ENCODE data around the gene UCMA.

Gene UCMA

GRCh38 chr10:13231808-13232207, 2.4 kb downstream of the UCMA start:
- DNase-seq = no peak

DNA sequence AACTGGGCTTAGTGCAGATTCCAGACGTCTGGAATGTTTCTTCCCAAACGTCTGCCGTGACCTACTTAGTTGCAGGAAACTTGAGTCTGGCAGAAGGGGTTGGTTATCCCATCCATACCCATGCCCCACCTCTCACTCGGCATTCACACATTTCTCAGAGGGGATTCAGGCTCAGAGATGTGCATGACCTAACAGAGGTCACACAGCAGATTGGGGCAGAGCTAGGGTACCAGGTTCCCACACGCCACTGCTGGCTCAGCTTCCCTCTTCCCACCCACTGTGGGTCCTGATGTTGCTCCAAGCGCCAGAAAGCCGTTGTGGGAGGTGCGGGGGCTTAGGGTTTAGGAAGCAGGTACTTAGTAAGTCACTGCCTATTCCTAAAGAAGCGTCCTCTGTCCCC, 3.0 kb downstream of the UCMA start:
- no peak for DNase-seq

GRCh38 chr10:13227031-13227430, 7.1 kb downstream of the UCMA start:
- no peak for DNase-seq

DNA sequence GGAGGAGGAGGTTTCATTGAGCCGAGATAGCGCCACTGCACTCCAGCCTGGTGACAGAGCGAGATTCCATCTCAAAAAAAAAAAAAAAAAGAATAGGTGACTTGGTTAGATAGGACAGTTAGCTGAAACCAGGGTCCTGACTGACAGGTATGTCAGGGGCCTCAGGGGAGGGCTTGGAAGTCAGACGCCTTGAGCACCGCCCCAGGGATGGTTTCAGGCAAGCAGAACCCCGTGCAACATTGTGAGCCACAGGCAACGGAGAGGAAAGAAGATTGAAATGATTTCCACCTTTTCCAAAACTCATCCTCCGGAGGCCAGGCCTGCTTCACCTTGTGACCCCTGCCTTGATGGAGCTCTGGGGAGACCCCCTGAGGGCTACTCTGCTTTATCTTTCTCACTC, 8.6 kb downstream of the UCMA start:
- no peak for DNase-seq

GRCh38 chr10:13224210-13224995, 9.8 kb downstream of the UCMA start:
- DNase-seq = no peak

GRCh38 chr10:13223241-13223640, 10.9 kb downstream of the UCMA start:
- no peak for DNase-seq

DNA sequence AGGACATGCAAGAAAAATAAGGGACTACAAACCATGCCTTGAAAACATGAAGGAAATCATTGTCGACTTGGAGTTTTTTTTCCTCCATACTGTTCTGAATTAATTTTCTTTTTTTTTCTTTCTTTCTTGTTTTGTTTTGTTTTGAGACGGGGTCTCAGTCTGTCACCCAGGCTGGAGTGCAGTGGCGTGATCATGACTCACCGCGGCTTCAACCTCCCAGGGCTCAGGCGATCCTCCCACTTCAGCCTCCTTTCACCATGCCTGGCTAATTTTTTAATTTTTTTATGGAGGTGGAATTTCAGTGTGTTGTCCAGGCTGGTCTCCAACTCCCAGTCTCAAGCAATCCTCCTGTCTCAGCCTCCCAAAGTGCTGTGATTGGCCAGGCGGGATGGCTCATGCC, 11.6 kb downstream of the UCMA start:
- DNase-seq = no peak

DNA sequence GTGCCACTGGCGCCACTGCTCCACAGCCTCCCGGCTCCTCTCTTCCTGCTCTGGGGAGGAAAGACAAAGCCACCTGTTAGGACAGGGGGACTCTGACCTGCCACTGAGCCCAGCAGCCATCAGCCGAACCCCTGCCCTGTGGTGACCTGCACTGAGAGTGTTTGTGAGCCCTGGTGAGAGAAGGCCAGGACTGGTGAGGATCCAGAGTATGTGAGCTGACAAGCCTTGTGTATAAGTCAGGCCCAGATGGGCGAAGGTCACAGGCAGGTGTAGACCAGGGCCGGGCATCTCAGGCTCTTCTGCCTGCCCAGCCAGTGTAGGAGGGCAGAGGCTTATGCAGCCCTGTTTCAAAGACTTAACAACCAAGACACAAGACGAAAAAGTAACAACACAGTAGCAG, 12.0 kb downstream of the UCMA start:
- no peak for DNase-seq

GRCh38 chr10:13221572-13221971, 12.6 kb downstream of the UCMA start:
- DNase-seq = no peak

- DNase-seq = no peak
These were observed 14.2 kb downstream of the UCMA start for GRCh38 chr10:13219685-13220670.

- no peak for DNase-seq
These were observed 15.3 kb downstream of the UCMA start for GRCh38 chr10:13218878-13219277.

GRCh38 chr10:13213163-13213562, 21.0 kb downstream of the UCMA start:
- no peak for DNase-seq

GRCh38 chr10:13206546-13207443, 27.4 kb downstream of the UCMA start:
- peak; percentile 17 for DNase-seq

GRCh38 chr10:13206091-13206490, 28.1 kb downstream of the UCMA start:
- DNase-seq = no peak

DNA sequence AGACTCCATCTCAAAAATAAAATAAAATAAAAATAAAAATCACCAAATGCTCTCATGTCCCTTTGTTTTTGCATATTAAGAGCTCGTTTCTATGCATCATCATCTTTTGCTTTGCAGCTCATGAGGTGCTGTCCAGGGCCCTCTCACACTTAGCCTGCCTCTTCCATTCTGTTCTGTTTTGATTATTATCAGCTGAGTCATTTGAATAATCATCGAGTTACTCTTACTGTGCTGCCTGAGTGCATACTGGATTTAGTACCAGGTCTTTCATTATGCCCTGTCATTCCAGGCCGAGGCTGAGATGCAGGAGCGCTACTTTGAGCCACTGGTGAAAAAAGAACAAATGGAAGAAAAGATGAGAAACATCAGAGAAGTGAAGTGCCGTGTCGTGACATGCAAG, 33.0 kb downstream of the UCMA start:
- DNase-seq = no peak

GRCh38 chr10:13195016-13195415, 39.2 kb downstream of the UCMA start:
- no peak for DNase-seq

DNA sequence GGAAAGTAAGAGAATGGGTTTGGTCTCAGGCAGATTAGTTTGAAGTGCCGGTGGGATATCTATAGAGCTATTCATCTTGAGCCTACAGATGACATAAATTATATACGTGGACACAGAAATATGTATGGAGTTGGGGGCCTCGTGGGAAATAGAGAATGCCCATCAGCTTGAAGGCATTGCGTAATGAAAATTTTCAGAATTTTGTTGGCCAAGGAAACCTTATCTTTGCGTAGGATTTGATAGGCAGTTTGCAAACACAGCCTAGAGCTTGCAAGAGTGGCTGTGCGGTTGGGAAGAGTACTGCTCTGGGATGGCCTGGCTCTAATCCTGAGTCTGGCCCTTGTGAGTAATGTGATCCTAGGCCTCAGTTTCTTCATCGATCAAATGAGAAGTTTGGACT, 40.5 kb downstream of the UCMA start:
- DNase-seq = no peak

GRCh38 chr10:13191362-13191761, 42.8 kb downstream of the UCMA start:
- DNase-seq = no peak

GRCh38 chr10:13190816-13191215, 43.4 kb downstream of the UCMA start:
- DNase-seq = no peak

DNA sequence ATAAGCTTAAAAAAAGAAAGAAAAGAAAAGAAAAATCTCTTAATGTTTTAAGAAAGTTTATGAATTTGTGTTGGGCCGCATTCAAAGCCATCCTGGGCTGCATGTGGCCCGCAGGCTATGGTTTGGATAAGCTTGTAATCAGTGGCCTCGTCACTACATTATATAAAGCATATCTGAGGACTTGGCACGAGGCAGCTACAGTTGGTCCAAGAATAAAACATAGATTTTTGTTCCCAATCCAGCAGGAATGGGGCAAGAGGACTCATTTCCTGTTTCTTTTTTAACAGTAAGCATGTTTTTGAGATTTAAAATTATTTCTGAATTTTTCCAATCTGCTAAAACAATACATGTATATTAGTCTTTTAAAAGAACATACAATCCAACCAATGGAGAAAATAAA, 44.2 kb downstream of the UCMA start:
- no peak for DNase-seq

DNA sequence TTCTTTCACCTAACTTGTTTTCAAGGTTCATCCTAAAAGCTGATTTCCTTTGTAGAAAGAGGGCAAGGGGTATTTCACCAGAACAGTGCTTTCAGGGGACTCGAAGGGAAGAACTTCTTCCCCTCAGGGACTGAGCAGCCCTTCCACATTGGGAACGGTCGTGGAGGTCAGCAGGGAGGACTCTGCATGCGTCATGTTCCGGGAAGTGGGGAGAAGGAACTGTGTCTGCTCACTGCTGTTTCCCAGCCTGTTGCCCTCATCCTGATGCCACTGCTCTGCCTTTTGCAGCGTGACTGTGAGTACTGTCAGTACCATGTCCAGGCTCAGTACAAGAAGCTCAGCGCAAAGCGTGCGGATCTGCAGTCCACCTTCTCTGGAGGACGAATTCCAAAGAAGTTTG, 45.6 kb downstream of the UCMA start:
- no peak for DNase-seq

- no peak for DNase-seq
These were observed 47.0 kb downstream of the UCMA start for GRCh38 chr10:13187135-13187534.
